H1 (cell line): Measurements from ENCODE around the gene SOX6. TPM values are rescaled to one million over a fixed set of nuclear protein-coding genes. Genes with fewer than 3 reads are reported as not detected.

Experiments used
- CTCF ChIA-PET: fragments of 300-600 bp; sonication (Branson Sonifier 250); formaldehyde crosslinking; loops from one replicate; lab custom pipeline; 2021; ENCODE audit not compliant: partially characterized antibody; lab: Charles Lee
- POLR2A ChIA-PET: fragments of 300-600 bp; sonication (Branson Sonifier 250); formaldehyde crosslinking; loops from one replicate; lab custom pipeline; 2021; ENCODE audit warnings: inconsistent platforms; ENCODE audit not compliant: partially characterized antibody; lab: Charles Lee
- DNase-seq, 2 experiments: peaks; one replicate each; pipeline versions ENCODE4 v3.0.0 to v3.0.0-alpha.2; 2010 to 2022; ENCODE audit warnings: low spot score in 2 of 2, low read depth in 1 of 2, mixed read lengths in 1 of 2
- FAIRE-seq: peaks from 2 replicates; lab custom pipeline; 2011; peaks lifted over from hg19 to GRCh38; lab: Jason Lieb, UNC
- H2AFZ ChIP-seq: 2 replicates; pipeline ENCODE4 v1.8.1; 2012; ENCODE audit warnings: low read length, inconsistent platforms
- H2AK5ac ChIP-seq: 2 replicates; pipeline ENCODE4 v1.6.1; 2013; ENCODE audit warnings: low read depth, low read length
- H2BK120ac ChIP-seq: replicated peaks from 2 replicates; pipeline ENCODE3; 2013; ENCODE audit warnings: low read depth, low read length, inconsistent platforms
- H2BK12ac ChIP-seq: 2 replicates; pipeline ENCODE4 v1.6.1; 2013; ENCODE audit warnings: low read depth, low read length
- H2BK15ac ChIP-seq: 2 replicates; pipeline ENCODE4 v1.6.1; 2013; ENCODE audit warnings: low read length
- H2BK20ac ChIP-seq: 2 replicates; pipeline ENCODE4 v1.6.1; 2013; ENCODE audit warnings: low read length
- H2BK5ac ChIP-seq: 2 replicates; pipeline ENCODE4 v1.6.1; 2013; ENCODE audit warnings: low read depth, low read length
- H3K14ac ChIP-seq: 2 replicates; pipeline ENCODE4 v1.6.1; 2013; ENCODE audit warnings: inconsistent platforms; ENCODE audit not compliant: insufficient read length
- H3K18ac ChIP-seq: 2 replicates; pipeline ENCODE4 v1.6.1; 2013; ENCODE audit warnings: low read length; ENCODE audit errors: extremely low read depth
- H3K23ac ChIP-seq: 2 replicates; pipeline ENCODE4 v1.6.1; 2013; ENCODE audit warnings: inconsistent platforms; ENCODE audit not compliant: insufficient read length
- H3K23me2 ChIP-seq: 2 replicates; pipeline ENCODE4 v1.6.1; 2013; ENCODE audit warnings: low read depth, low read length
- H3K27ac ChIP-seq: 2 replicates; pipeline ENCODE4 v1.6.1; 2011; ENCODE audit warnings: low read depth, low read length, inconsistent platforms
- H3K27me3 ChIP-seq, 4 experiments: replicated peaks in 1 of 4; 1 replicate in 1 of 4; 2 replicates in 3 of 4; pipeline versions ENCODE4 v1.6.1 to v1.8.1; 2011 to 2013; ENCODE audit warnings: low read length in 3 of 4, mild to moderate bottlenecking in 3 of 4, inconsistent platforms in 2 of 4, mixed read lengths in 2 of 4, moderate library complexity in 1 of 4; ENCODE audit not compliant: control insufficient read depth in 3 of 4, insufficient read depth in 3 of 4; ENCODE audit errors: extremely low read depth in 1 of 4
- H3K36me3 ChIP-seq, 4 experiments: 2 replicates each; pipeline versions ENCODE4 v1.6.1 to v1.8.1; 2011 to 2013; ENCODE audit warnings: mild to moderate bottlenecking in 4 of 4, low read length in 3 of 4, moderate library complexity in 2 of 4, control low read depth in 1 of 4, inconsistent platforms in 1 of 4; ENCODE audit not compliant: insufficient read depth in 4 of 4, control insufficient read depth in 2 of 4
- H3K4ac ChIP-seq: replicated peaks from 2 replicates; pipeline ENCODE3; 2013; ENCODE audit warnings: low read length, low read depth, mixed read lengths, inconsistent platforms; ENCODE audit not compliant: insufficient read length
- H3K4me1 ChIP-seq, 4 experiments: replicated peaks in 1 of 4; 1 replicate in 1 of 4; 2 replicates in 3 of 4; pipeline versions ENCODE4 v1.6.1 to v1.8.1; 2011 to 2013; ENCODE audit warnings: low read length in 3 of 4, inconsistent platforms in 2 of 4, mixed read lengths in 1 of 4; ENCODE audit not compliant: insufficient read depth in 4 of 4, control insufficient read depth in 3 of 4
- H3K4me2 ChIP-seq, 2 experiments: 2 replicates each; pipeline versions ENCODE4 v1.6.1 to v1.8.1; 2011 to 2013; ENCODE audit warnings: low read depth in 2 of 2, low read length in 2 of 2, control low read depth in 1 of 2, inconsistent platforms in 1 of 2, mild to moderate bottlenecking in 1 of 2; ENCODE audit not compliant: insufficient read depth in 1 of 2
- H3K4me3 ChIP-seq, 4 experiments: fragments of 200-600, 300-600 bp in 1 of 4; sonication (generic), shearing (Covaris generic), sonication (Bioruptor Twin) in 1 of 4; 2 replicates each; pipeline versions ENCODE4 v1.5.1 to v1.8.1; 2011 to 2016; ENCODE audit warnings: low read length in 4 of 4, low read depth in 3 of 4, control low read depth in 2 of 4, inconsistent platforms in 2 of 4, mild to moderate bottlenecking in 2 of 4, mixed read lengths in 1 of 4, moderate library complexity in 1 of 4; ENCODE audit not compliant: insufficient read depth in 2 of 4; ENCODE audit errors: extremely low read depth in 1 of 4
- H3K56ac ChIP-seq: replicated peaks from 2 replicates; pipeline ENCODE3; 2013; ENCODE audit warnings: low read depth, mild to moderate bottlenecking, mixed read lengths, low read length, inconsistent platforms; ENCODE audit not compliant: insufficient read length
- H3K79me1 ChIP-seq: 2 replicates; pipeline ENCODE4 v1.6.1; 2013; ENCODE audit warnings: low read depth, low read length, control low read depth
- H3K79me2 ChIP-seq, 2 experiments: 2 replicates each; pipeline versions ENCODE4 v1.6.1 to v1.8.1; 2012 to 2013; ENCODE audit warnings: low read length in 2 of 2, mild to moderate bottlenecking in 2 of 2, inconsistent platforms in 1 of 2; ENCODE audit not compliant: insufficient read depth in 2 of 2, control insufficient read depth in 1 of 2
- H3K9ac ChIP-seq, 4 experiments: replicated peaks in 1 of 4; 1 replicate in 1 of 4; 2 replicates in 3 of 4; pipeline versions ENCODE4 v1.6.1 to v1.8.1; 2011 to 2013; ENCODE audit warnings: low read depth in 3 of 4, low read length in 3 of 4, control low read depth in 2 of 4, mild to moderate bottlenecking in 2 of 4, moderate library complexity in 2 of 4, inconsistent platforms in 1 of 4; ENCODE audit errors: extremely low read depth in 1 of 4
- H3K9me3 ChIP-seq, 2 experiments: 2 replicates each; pipeline versions ENCODE4 v1.6.1 to v1.8.1; 2012 to 2013; ENCODE audit warnings: mild to moderate bottlenecking in 2 of 2, moderate library complexity in 2 of 2, control low read depth in 1 of 2, inconsistent platforms in 1 of 2, low read depth in 1 of 2, low read length in 1 of 2, mixed read lengths in 1 of 2; ENCODE audit not compliant: insufficient read depth in 2 of 2
- H4K20me1 ChIP-seq, 2 experiments: replicated peaks in 1 of 2; 2 replicates each; pipeline versions ENCODE3 to v1.8.1; 2011 to 2013; ENCODE audit warnings: inconsistent platforms in 2 of 2, low read length in 2 of 2, mild to moderate bottlenecking in 1 of 2; ENCODE audit not compliant: insufficient read depth in 2 of 2, control insufficient read depth in 1 of 2
- H4K5ac ChIP-seq: 2 replicates; pipeline ENCODE4 v1.6.1; 2013; ENCODE audit warnings: low read length, low read depth, mixed read lengths, inconsistent platforms; ENCODE audit not compliant: insufficient read length
- H4K8ac ChIP-seq: 2 replicates; pipeline ENCODE4 v1.8.0; 2013; ENCODE audit warnings: mild to moderate bottlenecking, moderate library complexity, low read length, inconsistent platforms; ENCODE audit not compliant: insufficient read depth; ENCODE audit errors: extremely low read depth
- H4K91ac ChIP-seq: replicated peaks from 2 replicates; pipeline ENCODE3; 2013; ENCODE audit warnings: low read length, mixed read lengths, inconsistent platforms; ENCODE audit not compliant: insufficient read length
- BRCA1 ChIP-seq: IDR thresholded peaks from 2 replicates; pipeline ENCODE4 v1.6.1; 2012; ENCODE audit warnings: low read depth, low read length, improper control_type of control experiment
- CHD1 ChIP-seq: IDR thresholded peaks from 2 replicates; pipeline ENCODE4 v1.6.1; 2012; ENCODE audit warnings: low read depth, low read length, improper control_type of control experiment
- CTBP2 ChIP-seq: IDR thresholded peaks from 2 replicates; pipeline ENCODE4 v1.7.0; 2011; ENCODE audit warnings: borderline replicate concordance, mild to moderate bottlenecking, moderate library complexity, mixed read lengths, low read length; ENCODE audit not compliant: insufficient read depth, insufficient read length
- EP300 ChIP-seq, 2 experiments: IDR thresholded peaks; 1 replicate in 1 of 2; 2 replicates in 1 of 2; pipeline ENCODE4 v1.6.1; 2011 to 2012; ENCODE audit warnings: low read depth in 2 of 2, low read length in 2 of 2, mild to moderate bottlenecking in 2 of 2, borderline replicate concordance in 1 of 2, inconsistent platforms in 1 of 2, moderate library complexity in 1 of 2
- JUN ChIP-seq: IDR thresholded peaks from 2 replicates; pipeline ENCODE4 v1.6.1; 2011; ENCODE audit warnings: low read depth, mild to moderate bottlenecking, improper control_type of control experiment, low read length
- MAFK ChIP-seq: IDR thresholded peaks from 2 replicates; pipeline ENCODE4 v1.6.1; 2012; ENCODE audit warnings: low read depth, mild to moderate bottlenecking, improper control_type of control experiment, low read length
- PHF8 ChIP-seq: fragments of 200-600 bp; sonication (generic); conservative IDR thresholded peaks from 2 replicates; pipeline ENCODE4 v1.7.1; 2012; ENCODE audit warnings: low read depth, mild to moderate bottlenecking, inconsistent platforms, low read length, moderate library complexity
- SAP30 ChIP-seq: fragments of 300-600 bp; sonication (generic); IDR thresholded peaks from 2 replicates; pipeline ENCODE4 v1.7.1; 2012; ENCODE audit warnings: low read length, moderate library complexity, mild to moderate bottlenecking, inconsistent platforms; ENCODE audit not compliant: insufficient read depth, insufficient replicate concordance
- SIRT6 ChIP-seq: IDR thresholded peaks from one replicate; pipeline ENCODE4 v1.7.1; 2012; ENCODE audit warnings: low read length, inconsistent platforms
- TAF1 ChIP-seq: IDR thresholded peaks from 2 replicates; pipeline ENCODE4 v1.6.1; 2011; ENCODE audit warnings: mild to moderate bottlenecking, low read depth, low read length
- whole genome bisulfite sequencing, 2 experiments: shearing (Covaris generic) in 1 of 2; methylation state at CpG; one replicate each; pipeline versions ENCODE4 v1.1.6 to v1.1.7; 2013 to 2015; ENCODE audit warnings: low lambda C conversion rate in 2 of 2, mixed read lengths in 2 of 2, inconsistent platforms in 1 of 2, low coverage in 1 of 2, missing lambda C conversion rate in 1 of 2; ENCODE audit not compliant: insufficient replicate concordance in 2 of 2, insufficient coverage in 1 of 2, insufficient read length in 1 of 2; ENCODE audit errors: extremely low coverage in 1 of 2, missing lambda C conversion rate in 1 of 2; 5-methylcytosine and 5-hydroxymethylcytosine counted together
- polyA plus RNA-seq, 7 experiments: library from polyadenylated mRNA; depleted of rRNA in 3 of 7; stranded (reverse) in 5 of 7; unstranded in 2 of 7; fragments of >200 nt in 5 of 7; fragments of 200-250 nt in 2 of 7; gene quantifications; 1 replicate in 5 of 7; 2 replicates in 1 of 7; 4 replicates in 1 of 7; pipeline versions ENCODE4 v1.2.1 to v1.2.3, GENCODE V29; 2011 to 2013; ENCODE audit warnings: missing spikeins in 2 of 7, mixed read lengths in 2 of 7
- total RNA-seq: library from RNA; stranded (reverse); fragmentation: NEBNext Ultra II Directional; extraction: Animal tissue kit (Norgen Biotek cat#: 25700); gene quantifications from 2 replicates; pipeline ENCODE4 v1.2.1, GENCODE V29; 2021

SOX6 gene
- total and polyA plus RNA-seq, 2 of the 8 experiments (the other 6 are each of a cell fraction or from before 2014, with no cell fraction given) = 0.09 TPM; not detected in 1

DNA sequence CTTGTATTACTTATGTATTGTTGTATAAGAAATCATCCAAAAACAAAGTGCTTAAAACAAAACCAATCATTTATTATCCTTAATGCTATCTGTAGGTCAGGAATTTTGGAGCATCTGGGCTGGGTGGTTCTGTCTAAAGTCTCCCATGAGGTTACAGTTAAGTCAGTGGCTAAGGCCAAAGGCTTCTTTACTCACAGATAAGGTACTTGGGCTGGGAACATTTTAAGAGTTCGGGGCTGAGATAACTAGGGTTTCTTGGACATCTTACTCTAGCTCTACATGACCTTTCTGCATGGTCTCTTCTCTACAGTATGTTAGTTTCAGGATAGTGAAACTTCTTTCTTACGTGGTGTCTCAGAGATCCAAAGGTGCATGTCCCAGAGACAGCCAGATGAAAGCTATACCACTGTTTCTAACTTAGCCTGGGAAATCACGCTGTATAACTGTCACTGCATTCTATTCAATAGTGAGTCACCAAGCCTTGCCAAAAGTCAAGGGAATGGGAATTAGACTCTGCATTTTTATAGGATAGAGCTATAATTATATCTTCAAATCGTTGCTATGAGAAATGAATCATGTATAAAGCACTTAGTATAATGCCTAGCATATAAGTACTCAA, 29.6 kb downstream of the SOX6 start:
- no peak overlapping the region for H3K23ac ChIP-seq
- H3K4ac ChIP-seq = no peak overlapping the region
- no peak overlapping the region for H4K8ac ChIP-seq
- H3K27ac ChIP-seq = no peak overlapping the region
- no peak overlapping the region for H2BK15ac ChIP-seq
- no peak overlapping the region for H2AK5ac ChIP-seq
- H3K79me2 ChIP-seq = no peaks in the 10 kb centered on the region
- H2BK12ac ChIP-seq = no peak overlapping the region
- peaks cover 0 to 2% (median 0%) of the 10 kb centered on the region in 4 experiments; a peak in 1 of 7 replicates for H3K27me3 ChIP-seq
- no peak overlapping the region for H3K56ac ChIP-seq
- H3K23me2 ChIP-seq = no peaks in the 10 kb centered on the region
- no peak overlapping the region for H3K4me3 ChIP-seq
- no peaks in the 10 kb centered on the region for H3K9me3 ChIP-seq
- no peak overlapping the region for H4K91ac ChIP-seq
- FAIRE-seq = no peak
- no peaks in the 10 kb centered on the region for H3K36me3 ChIP-seq
- no peak for TF ChIP-seq MAFK
- TF ChIP-seq SIRT6 = no peak
- no peak for TF ChIP-seq EP300 (IDR thresholded peaks at IDR 0.05; ENCODE audit: borderline replicate concordance in 1 of 2, low read depth in 2 of 2, low read length in 2 of 2)
- no peak for TF ChIP-seq SAP30
- no peak for TF ChIP-seq CTBP2
- no peak for TF ChIP-seq BRCA1
- no peak for TF ChIP-seq CHD1
- no peak for TF ChIP-seq JUN
- no peak for TF ChIP-seq TAF1
- no peak for TF ChIP-seq PHF8
- CTCF ChIA-PET = interaction anchor here (0.6 to 1.1 kb wide), 2 partner anchors 74 to 276 kb away, joined by 3 read pairs; no protein-coding TSS in a partner anchor
- H4K5ac ChIP-seq = no peak overlapping the region
- no peaks in the 10 kb centered on the region for H3K79me1 ChIP-seq
- H3K18ac ChIP-seq = no peak overlapping the region
- DNase-seq = no peak
- H4K20me1 ChIP-seq = no peaks in the 10 kb centered on the region
- POLR2A ChIA-PET = no interaction called here
- no peak overlapping the region for H2BK20ac ChIP-seq
- H3K9ac ChIP-seq = no peak overlapping the region
- no peak overlapping the region for H2BK120ac ChIP-seq
- H3K4me2 ChIP-seq = no peak overlapping the region
- no peaks in the 10 kb centered on the region for H3K4me1 ChIP-seq
- no peak overlapping the region for H2AFZ ChIP-seq
- no peak overlapping the region for H2BK5ac ChIP-seq
- no peak overlapping the region for H3K14ac ChIP-seq
- WGBS, 2 experiments = 87% methylated on average over 4 of the region's 4 CpGs; no CpG with 5 or more reads in 1 of the 2 experiments
